ENCODE results near the gene CCDC97.

GRCh38 chr19:41269571-41269970 is 40.4 kb upstream of the CCDC97 start:
- TF ChIP-seq CTCF (conservative IDR thresholded peaks at IDR 0.05; ENCODE audit: low read depth, low read length) (no peak), EZH2 (IDR thresholded peaks at IDR 0.05; ENCODE audit: low read length, unreplicated experiment) (no peak), EZH2phosphoT487 (IDR thresholded peaks at IDR 0.05; ENCODE audit: borderline replicate concordance, low read length) (no peak)

Measured in PC-3 (cell line).